ENCODE results near the gene BANF1.

DNA sequence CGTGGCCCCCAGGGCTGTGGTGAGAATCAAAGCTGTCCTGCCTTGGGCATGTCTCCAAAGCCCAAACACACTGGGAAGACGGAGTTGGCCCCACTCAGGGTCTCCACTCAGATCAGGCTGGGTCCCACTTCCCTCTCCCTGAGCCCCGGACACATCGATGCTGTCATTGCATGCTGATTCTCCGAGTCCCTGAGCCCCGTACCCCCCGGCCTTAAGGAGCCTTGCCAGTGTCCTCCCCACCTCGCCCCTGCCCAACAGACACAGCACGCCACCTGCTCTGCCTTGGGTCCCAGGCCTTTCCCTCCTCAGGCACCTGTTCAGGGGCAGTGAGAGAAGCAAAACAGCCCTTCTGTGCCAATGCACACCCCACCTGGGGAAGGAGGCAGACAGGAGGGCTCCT is 15.0 kb upstream of the BANF1 start:
- TF ChIP-seq POLR2A (IDR thresholded peaks at IDR 0.05): no peak
- TF ChIP-seq, protein P1, sequence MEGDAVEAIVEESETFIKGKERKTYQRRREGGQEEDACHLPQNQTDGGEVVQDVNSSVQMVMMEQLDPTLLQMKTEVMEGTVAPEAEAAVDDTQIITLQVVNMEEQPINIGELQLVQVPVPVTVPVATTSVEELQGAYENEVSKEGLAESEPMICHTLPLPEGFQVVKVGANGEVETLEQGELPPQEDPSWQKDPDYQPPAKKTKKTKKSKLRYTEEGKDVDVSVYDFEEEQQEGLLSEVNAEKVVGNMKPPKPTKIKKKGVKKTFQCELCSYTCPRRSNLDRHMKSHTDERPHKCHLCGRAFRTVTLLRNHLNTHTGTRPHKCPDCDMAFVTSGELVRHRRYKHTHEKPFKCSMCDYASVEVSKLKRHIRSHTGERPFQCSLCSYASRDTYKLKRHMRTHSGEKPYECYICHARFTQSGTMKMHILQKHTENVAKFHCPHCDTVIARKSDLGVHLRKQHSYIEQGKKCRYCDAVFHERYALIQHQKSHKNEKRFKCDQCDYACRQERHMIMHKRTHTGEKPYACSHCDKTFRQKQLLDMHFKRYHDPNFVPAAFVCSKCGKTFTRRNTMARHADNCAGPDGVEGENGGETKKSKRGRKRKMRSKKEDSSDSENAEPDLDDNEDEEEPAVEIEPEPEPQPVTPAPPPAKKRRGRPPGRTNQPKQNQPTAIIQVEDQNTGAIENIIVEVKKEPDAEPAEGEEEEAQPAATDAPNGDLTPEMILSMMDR (IDR thresholded peaks at IDR 0.05): no peak

Measured in body of pancreas (tissue), 4 donors.